HEK293 (cell line): Measurements from ENCODE around the gene TMPRSS5.

Source experiments
- ZNF239 ChIP-seq: fragments of 450-650 bp; formaldehyde crosslinking; IDR thresholded peaks from 2 replicates; pipeline ENCODE4 v1.5.1; 2016; ENCODE audit warnings: missing biosample characterization, missing genetic modification characterization
- ZNF324 ChIP-seq: fragments of 450-650 bp; formaldehyde crosslinking; IDR thresholded peaks from 2 replicates; pipeline ENCODE4 v1.5.1; 2016; ENCODE audit warnings: missing biosample characterization, missing genetic modification characterization

DNA sequence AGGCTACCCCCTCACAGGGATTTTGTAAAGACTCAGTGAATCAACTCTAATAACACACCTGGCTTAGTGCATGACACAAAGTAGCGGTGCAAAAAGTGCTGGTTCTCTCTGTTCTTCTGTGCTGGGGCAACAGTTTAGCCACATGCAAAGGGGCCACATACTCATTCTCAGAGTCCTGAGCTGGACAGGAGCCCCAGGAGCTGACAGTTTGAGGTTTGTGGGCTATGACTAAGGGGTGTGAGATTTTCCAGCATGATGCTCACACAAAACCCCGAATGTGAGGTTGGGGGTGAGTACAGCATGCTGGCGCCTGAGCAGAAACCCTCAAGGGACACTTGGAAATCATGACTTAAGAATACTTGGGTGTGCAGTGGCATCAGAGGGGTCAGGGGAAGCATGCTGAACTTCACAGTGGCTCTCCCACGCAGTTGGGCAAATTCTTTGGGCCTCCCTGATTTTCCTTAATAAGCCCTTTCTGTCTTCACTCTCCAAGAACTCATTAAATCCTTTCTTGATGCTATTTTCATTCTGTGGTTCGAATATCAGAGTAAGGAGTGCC is 31.0 kb downstream of the TMPRSS5 start:
- TF ChIP-seq ZNF324 (tag by site-specific recombination), result no peak
- TF ChIP-seq ZNF239, result no peak
